GM12878 (cell line): ENCODE results near the gene FAN1.

ENCODE experiments used
- BRCA1 ChIP-seq: IDR thresholded peaks from 2 replicates; pipeline ENCODE4 v1.6.1; 2011; ENCODE audit warnings: low read depth, low read length, improper control_type of control experiment
- CTCF ChIP-seq, 3 experiments: IDR thresholded peaks in 2 of 3; conservative IDR thresholded peaks in 1 of 3; 2 replicates each; pipeline ENCODE4 v1.5.1; 2011; ENCODE audit warnings: low read depth in 3 of 3, low read length in 3 of 3, mild to moderate bottlenecking in 3 of 3, control low read depth in 2 of 3, moderate library complexity in 2 of 3, inconsistent platforms in 1 of 3, mixed read lengths in 1 of 3; ENCODE audit not compliant: control insufficient read depth in 2 of 3, insufficient read depth in 1 of 3; ENCODE audit errors: extremely low read depth in 1 of 3
- DPF2 ChIP-seq: fragments of 450-650 bp; IDR thresholded peaks from 2 replicates; pipeline ENCODE4 v1.6.1; 2017; ENCODE audit warnings: mild to moderate bottlenecking
- ELK1 ChIP-seq: IDR thresholded peaks from 2 replicates; pipeline ENCODE4 v1.6.1; 2012; ENCODE audit warnings: low read depth, low read length, improper control_type of control experiment
- EZH2 ChIP-seq: IDR thresholded peaks from 2 replicates; pipeline ENCODE4 v1.6.1; 2012; ENCODE audit warnings: low read depth, mild to moderate bottlenecking, control low read depth, inconsistent platforms, low read length, borderline replicate concordance; ENCODE audit not compliant: control insufficient read depth
- JUND ChIP-seq: IDR thresholded peaks from 2 replicates; pipeline ENCODE4 v1.6.1; 2012; ENCODE audit warnings: low read depth, mild to moderate bottlenecking, low read length, improper control_type of control experiment, moderate library complexity
- KDM1A ChIP-seq: fragments of 200-600 bp; sonication (generic); IDR thresholded peaks from 2 replicates; pipeline ENCODE4 v1.6.1; 2016; ENCODE audit warnings: borderline replicate concordance
- MAX ChIP-seq: IDR thresholded peaks from 2 replicates; pipeline ENCODE4 v1.6.1; 2012; ENCODE audit warnings: low read depth, low read length, improper control_type of control experiment
- POLR2A ChIP-seq: IDR thresholded peaks from 2 replicates; pipeline ENCODE4 v1.6.1; 2011; ENCODE audit warnings: low read depth, mild to moderate bottlenecking, low read length
- RBBP5 ChIP-seq: fragments of 200-600 bp; sonication (generic); conservative IDR thresholded peaks from 2 replicates; pipeline ENCODE4 v1.6.1; 2016
- ZNF274 ChIP-seq: IDR thresholded peaks from one replicate; pipeline ENCODE4 v1.8.0; 2011; ENCODE audit not compliant: insufficient read length, insufficient read depth

- TF ChIP-seq CTCF (IDR thresholded peaks at IDR 0.05 in 2 of 3, conservative IDR thresholded peaks at IDR 0.05 in 1 of 3; ENCODE audit: control insufficient read depth in 2 of 3, extremely low read depth in 1 of 3, insufficient read depth in 1 of 3, low read depth in 3 of 3, low read length in 3 of 3) (no peak), JUND (no peak), EZH2 (no peak), DPF2 (no peak), RBBP5 (no peak), KDM1A (no peak), ZNF274 (no peak), ELK1 (no peak), MAX (no peak), POLR2A (no peak), BRCA1 (no peak)
Measured at GRCh38 chr15:30877070-30877469, 26.6 kb upstream of the FAN1 start.
